CD4-positive, CD25-positive, alpha-beta regulatory T cell (primary cell): ENCODE results near the gene BLM. TPM values are rescaled to one million over a fixed set of nuclear protein-coding genes. Genes with fewer than 3 reads are reported as not detected.
A peak's percentile ranks its signal among the peaks of the same experiment; 100 is the strongest.
"Not testable (repeated sequence)": the region's sequence is repeated elsewhere in the genome, so short reads cannot be mapped to it uniquely, and the experiment has no call there.

ENCODE experiments used
- ATAC-seq, 2 donors: fragments of 150-1000 bp; cut with Tn5 transposase; one replicate each; pipeline ENCODE4 v1.10.0; 2021; ENCODE audit warnings: low read depth in 2 of 2, moderate number of reproducible peaks in 2 of 2, moderate library complexity in 1 of 2
- DNase-seq, 3 donors: peaks; one replicate each; pipeline versions ENCODE4 v3.0.0 to v3.0.0-alpha.2; 2012 to 2022; ENCODE audit warnings: mixed read lengths in 1 of 3
- H3K27ac ChIP-seq: one replicate; pipeline ENCODE4 v1.7.0; 2013; ENCODE audit warnings: mild to moderate bottlenecking, low read length; ENCODE audit not compliant: insufficient read depth, poor library complexity, severe bottlenecking
- H3K27me3 ChIP-seq: one replicate; pipeline ENCODE4 v1.7.0; 2013; ENCODE audit warnings: low read length; ENCODE audit not compliant: control insufficient read depth, insufficient read depth
- H3K36me3 ChIP-seq: one replicate; pipeline ENCODE4 v1.7.0; 2013; ENCODE audit warnings: mild to moderate bottlenecking, low read length, moderate library complexity; ENCODE audit not compliant: control insufficient read depth, insufficient read depth
- H3K4me1 ChIP-seq: 2 replicates; pipeline ENCODE4 v1.7.0; 2013; ENCODE audit warnings: mild to moderate bottlenecking, low read length; ENCODE audit not compliant: insufficient read depth, control insufficient read depth, poor library complexity, severe bottlenecking
- H3K4me3 ChIP-seq: one replicate; pipeline ENCODE4 v1.7.0; 2013; ENCODE audit warnings: low read depth, mild to moderate bottlenecking, low read length, moderate library complexity
- H3K9me3 ChIP-seq, 2 experiments: 1 replicate in 1 of 2; 2 replicates in 1 of 2; pipeline ENCODE4 v1.7.0; 2013; ENCODE audit warnings: low read length in 2 of 2, mild to moderate bottlenecking in 1 of 2, moderate library complexity in 1 of 2; ENCODE audit not compliant: control insufficient read depth in 2 of 2
- H3K27ac Mint-ChIP-seq, 3 donors: one replicate each; pipeline ENCODE4 v1.8.0; 2020 to 2022; ENCODE audit warnings: mild to moderate bottlenecking in 3 of 3, mixed read lengths in 3 of 3, moderate library complexity in 2 of 3
- H3K27me3 Mint-ChIP-seq: one replicate; pipeline ENCODE4 v1.8.0; 2022; ENCODE audit warnings: mild to moderate bottlenecking, mixed read lengths
- H3K36me3 Mint-ChIP-seq: one replicate; pipeline ENCODE4 v1.8.0; 2020; ENCODE audit warnings: mixed read lengths
- H3K4me1 Mint-ChIP-seq, 4 donors: one replicate each; pipeline ENCODE4 v1.8.0; 2020 to 2022; ENCODE audit warnings: mixed read lengths in 4 of 4, mild to moderate bottlenecking in 1 of 4
- H3K4me3 Mint-ChIP-seq, 4 donors: one replicate each; pipeline ENCODE4 v1.8.0; 2020 to 2022; ENCODE audit warnings: mild to moderate bottlenecking in 4 of 4, mixed read lengths in 4 of 4, moderate library complexity in 3 of 4
- H3K9me3 Mint-ChIP-seq, 7 donors: one replicate each; pipeline ENCODE4 v1.8.0; 2020 to 2022; ENCODE audit warnings: mixed read lengths in 7 of 7, mild to moderate bottlenecking in 3 of 7, moderate library complexity in 2 of 7
- polyA plus RNA-seq, 4 donors: library from polyadenylated mRNA; unstranded; fragments of 300-500 nt; fragmentation: Illumina TruSeq; gene quantifications; one replicate each; pipeline ENCODE4 v1.2.3, GENCODE V29; 2021
- total RNA-seq: library from RNA; stranded (reverse); gene quantifications from one replicate; pipeline ENCODE4 v1.2.3, GENCODE V29; 2022

The BLM gene
- total and polyA plus RNA-seq, 5 donors from 2014 or later, result 6.3 to 12.0 (median 7.0) TPM

DNA sequence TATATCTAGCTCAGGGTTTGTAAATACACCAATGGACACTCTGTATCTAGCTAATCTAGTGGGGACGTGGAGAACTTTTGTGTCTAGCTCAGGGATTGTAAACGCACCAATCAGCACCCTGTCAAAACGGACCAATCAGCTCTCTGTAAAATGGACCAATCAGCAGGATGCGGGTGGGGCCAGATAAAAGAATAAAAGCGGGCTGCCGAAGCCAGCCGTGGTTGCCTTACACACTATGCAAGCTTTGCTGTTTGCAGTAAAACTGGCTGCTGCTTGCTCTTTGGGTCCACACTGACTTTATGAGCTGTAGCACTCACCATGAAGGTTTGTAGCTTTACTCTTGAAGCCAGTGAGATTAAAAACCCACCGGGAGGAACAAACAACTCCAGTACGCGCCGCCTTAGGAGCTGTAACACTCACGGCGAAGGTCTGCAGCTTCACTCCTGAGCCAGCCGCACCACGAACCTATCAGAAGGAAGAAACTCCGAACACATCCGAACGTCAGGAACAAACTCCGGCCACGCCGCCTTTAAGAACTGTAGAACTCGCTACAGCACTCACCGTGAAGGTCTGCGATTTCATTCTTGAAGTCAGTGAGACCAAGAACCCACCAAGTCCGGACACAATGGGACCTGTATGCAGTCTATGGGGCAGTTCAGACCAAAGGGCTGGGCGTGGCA lies 109.2 kb downstream of the BLM start:
- H3K9me3 Mint-ChIP-seq, H3K36me3 ChIP-seq, H3K4me3 ChIP-seq, ATAC-seq, DNase-seq, H3K36me3 Mint-ChIP-seq, H3K4me1 ChIP-seq, H3K27ac ChIP-seq, H3K9me3 ChIP-seq, H3K27me3 ChIP-seq, H3K4me3 Mint-ChIP-seq: not testable (repeated sequence)
- Mint-ChIP-seq H3K27ac (peak overlapping the region in 1 of 3 donors; percentile 57), H3K4me1 (peaks cover 5 to 16% (median 12%) of the 10 kb centered on the region in 4 donors), H3K27me3 (peaks cover 13% of the 10 kb centered on the region)

DNA sequence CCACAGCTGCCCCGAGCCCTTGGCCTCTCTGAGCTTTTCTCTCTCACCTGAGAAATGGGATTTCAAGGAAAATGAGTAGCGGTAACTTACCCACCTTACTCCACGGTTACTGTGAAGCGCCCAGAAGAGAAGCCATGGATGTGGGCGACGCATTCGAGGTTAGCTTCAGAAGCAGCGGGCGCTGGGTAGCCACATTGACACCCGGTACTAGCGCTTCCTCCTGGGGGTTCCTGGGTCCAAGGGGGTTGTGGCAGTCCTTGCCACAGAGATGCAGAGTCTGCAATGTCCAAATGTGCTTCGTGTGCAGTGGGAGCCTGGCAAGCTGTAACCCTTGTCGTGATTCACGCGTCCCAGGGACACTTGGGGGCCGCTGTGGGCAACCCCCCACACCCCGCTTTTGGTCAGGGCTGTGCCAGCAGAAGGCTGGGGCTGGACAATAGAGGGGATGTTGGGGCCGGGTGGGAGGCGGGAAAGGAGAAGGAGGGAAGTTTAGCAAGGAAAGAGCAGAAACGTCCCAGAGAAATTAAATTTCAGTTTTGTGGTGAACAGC lies 109.8 kb downstream of the BLM start:
- Histone ChIP-seq H3K27me3 (no peaks in the 10 kb centered on the region), H3K9me3 (no peaks in the 10 kb centered on the region), H3K36me3 (no peaks in the 10 kb centered on the region), H3K27ac (no peak overlapping the region), H3K4me1 (peaks cover 6% of the 10 kb centered on the region), H3K4me3 (no peak overlapping the region)
- no peaks in the 10 kb centered on the region for H3K36me3 Mint-ChIP-seq
- no peak overlapping the region for H3K27ac Mint-ChIP-seq
- H3K4me1 Mint-ChIP-seq, result peaks cover 5 to 16% (median 12%) of the 10 kb centered on the region in 4 donors
- H3K9me3 Mint-ChIP-seq, result peaks cover 0 to 3% (median 0%) of the 10 kb centered on the region in 7 donors
- no peak overlapping the region for H3K4me3 Mint-ChIP-seq
- ATAC-seq (no peak), DNase-seq (no peak)
- H3K27me3 Mint-ChIP-seq, result peaks cover 7% of the 10 kb centered on the region

DNA sequence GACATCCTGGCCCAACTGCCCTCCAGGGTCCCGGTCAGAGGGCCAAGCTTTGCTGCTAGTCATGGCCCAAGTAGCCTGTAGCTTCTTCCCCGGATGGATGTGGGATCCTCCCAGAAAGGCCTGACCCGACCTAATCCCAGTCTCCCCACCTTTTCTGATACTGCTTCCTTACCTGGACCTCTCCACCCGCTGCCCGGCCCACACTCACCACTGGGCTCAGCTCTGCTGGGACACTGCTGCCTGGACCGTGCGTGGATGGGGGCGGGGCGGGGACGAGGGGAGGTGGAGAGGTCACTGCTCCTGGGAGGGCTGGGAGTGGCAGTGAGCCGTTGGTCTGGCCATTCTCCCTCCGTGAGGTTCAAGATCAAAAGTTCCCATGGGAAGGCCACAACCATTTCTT lies 111.0 kb downstream of the BLM start:
- peaks cover 6% of the 10 kb centered on the region for H3K27me3 Mint-ChIP-seq
- Histone ChIP-seq H3K27ac (no peak overlapping the region), H3K4me1 (peaks cover 6% of the 10 kb centered on the region), H3K36me3 (no peaks in the 10 kb centered on the region), H3K27me3 (no peaks in the 10 kb centered on the region), H3K4me3 (no peak overlapping the region), H3K9me3 (no peaks in the 10 kb centered on the region)
- H3K4me3 Mint-ChIP-seq, result no peak overlapping the region
- peaks cover 5 to 16% (median 12%) of the 10 kb centered on the region in 4 donors for H3K4me1 Mint-ChIP-seq
- H3K36me3 Mint-ChIP-seq, result no peaks in the 10 kb centered on the region
- peaks cover 0 to 3% (median 0%) of the 10 kb centered on the region in 7 donors for H3K9me3 Mint-ChIP-seq
- DNase-seq (no peak), ATAC-seq (no peak)
- no peak overlapping the region for H3K27ac Mint-ChIP-seq

DNA sequence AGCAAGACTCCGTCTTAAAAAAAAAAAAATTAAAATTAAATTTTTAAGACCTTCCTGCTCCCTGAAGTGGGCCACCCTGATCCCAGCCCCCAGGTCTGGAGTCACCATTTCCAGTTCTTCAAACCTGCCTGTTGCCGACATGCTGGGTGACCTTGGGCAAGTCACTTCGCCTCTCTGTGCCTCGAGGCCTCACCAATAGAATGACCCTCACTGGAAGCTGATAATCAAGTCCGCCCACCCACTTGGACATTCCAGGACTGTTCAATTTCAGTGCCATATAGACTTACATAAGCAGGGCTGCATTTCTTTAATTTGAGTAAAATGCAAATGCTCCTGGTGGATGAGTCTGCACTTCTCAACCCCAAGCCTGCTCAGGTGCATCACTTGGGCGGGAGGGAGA lies 112.0 kb downstream of the BLM start:
- H3K36me3 Mint-ChIP-seq, result no peaks in the 10 kb centered on the region
- Histone ChIP-seq H3K27me3 (no peaks in the 10 kb centered on the region), H3K27ac (no peak overlapping the region), H3K4me3 (no peak overlapping the region), H3K9me3 (no peaks in the 10 kb centered on the region), H3K36me3 (no peaks in the 10 kb centered on the region), H3K4me1 (peaks cover 6% of the 10 kb centered on the region)
- peaks cover 0 to 3% (median 0%) of the 10 kb centered on the region in 7 donors for H3K9me3 Mint-ChIP-seq
- peaks cover 6% of the 10 kb centered on the region for H3K27me3 Mint-ChIP-seq
- no peak for DNase-seq
- H3K27ac Mint-ChIP-seq, result no peak overlapping the region
- H3K4me1 Mint-ChIP-seq, result peaks cover 5 to 16% (median 12%) of the 10 kb centered on the region in 4 donors
- H3K4me3 Mint-ChIP-seq, result peak overlapping the region in 1 of 4 donors; percentile 35
- ATAC-seq, result no peak

DNA sequence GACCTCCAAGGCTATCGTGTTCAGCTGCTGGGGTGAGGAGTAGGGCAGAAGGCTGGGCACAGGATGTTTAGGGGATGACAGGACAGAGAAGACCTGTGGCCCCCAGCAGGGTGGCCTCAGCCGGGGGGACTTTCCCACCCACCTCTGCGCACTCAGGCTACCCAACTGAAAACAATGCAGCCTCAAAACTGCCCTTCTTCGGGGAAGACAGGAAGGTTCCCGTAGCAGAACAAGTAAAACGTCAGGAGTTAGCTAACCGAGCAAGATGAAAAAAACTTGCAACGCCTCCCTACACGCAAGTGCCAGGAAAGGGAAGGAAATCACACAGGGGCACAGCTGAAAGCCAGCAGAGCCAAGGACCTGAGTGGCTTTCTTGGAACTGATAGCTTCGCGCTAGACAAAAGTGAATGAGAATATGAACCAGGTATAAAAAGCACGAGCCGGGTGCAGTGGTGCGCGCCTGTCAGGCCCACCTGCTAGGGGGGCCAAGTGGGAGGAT lies 112.8 kb downstream of the BLM start:
- Mint-ChIP-seq H3K9me3 (peaks cover 0 to 3% (median 0%) of the 10 kb centered on the region in 7 donors), H3K4me1 (peaks cover 5 to 16% (median 12%) of the 10 kb centered on the region in 4 donors), H3K27ac (peak overlapping the region in 1 of 3 donors; percentile 79), H3K4me3 (peak overlapping the region in 2 of 4 donors; percentile 33 to 60), H3K36me3 (no peaks in the 10 kb centered on the region), H3K27me3 (no peaks in the 10 kb centered on the region)
- H3K4me3 ChIP-seq, result no peak overlapping the region
- no peaks in the 10 kb centered on the region for H3K36me3 ChIP-seq
- no peaks in the 10 kb centered on the region for H3K9me3 ChIP-seq
- DNase-seq, result peak in 1 of 3 donors; percentile 76
- peaks cover 6% of the 10 kb centered on the region for H3K4me1 ChIP-seq
- no peak overlapping the region for H3K27ac ChIP-seq
- no peaks in the 10 kb centered on the region for H3K27me3 ChIP-seq
- ATAC-seq, result peak; percentile 55 to 58

DNA sequence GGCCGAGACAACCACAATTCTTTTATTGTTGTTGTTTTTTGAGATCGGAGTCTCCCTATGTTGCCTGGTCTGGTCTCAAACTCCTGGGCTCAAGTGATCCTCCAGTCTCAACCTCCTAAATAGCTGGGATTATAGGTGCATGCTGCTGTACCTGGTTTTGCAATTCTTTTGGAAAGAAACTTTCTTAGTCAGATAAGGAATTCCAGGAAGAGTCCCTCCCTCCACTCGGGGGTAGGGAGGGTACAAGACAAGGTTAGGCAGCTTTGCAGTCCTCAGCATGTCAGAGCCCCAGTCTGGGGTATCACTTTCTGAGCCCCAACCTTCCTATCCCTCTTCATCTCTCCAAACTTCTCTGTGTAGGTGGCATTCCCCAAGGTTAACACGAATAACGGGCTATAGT lies 117.5 kb downstream of the BLM start:
- no peak overlapping the region for H3K27ac Mint-ChIP-seq

DNA sequence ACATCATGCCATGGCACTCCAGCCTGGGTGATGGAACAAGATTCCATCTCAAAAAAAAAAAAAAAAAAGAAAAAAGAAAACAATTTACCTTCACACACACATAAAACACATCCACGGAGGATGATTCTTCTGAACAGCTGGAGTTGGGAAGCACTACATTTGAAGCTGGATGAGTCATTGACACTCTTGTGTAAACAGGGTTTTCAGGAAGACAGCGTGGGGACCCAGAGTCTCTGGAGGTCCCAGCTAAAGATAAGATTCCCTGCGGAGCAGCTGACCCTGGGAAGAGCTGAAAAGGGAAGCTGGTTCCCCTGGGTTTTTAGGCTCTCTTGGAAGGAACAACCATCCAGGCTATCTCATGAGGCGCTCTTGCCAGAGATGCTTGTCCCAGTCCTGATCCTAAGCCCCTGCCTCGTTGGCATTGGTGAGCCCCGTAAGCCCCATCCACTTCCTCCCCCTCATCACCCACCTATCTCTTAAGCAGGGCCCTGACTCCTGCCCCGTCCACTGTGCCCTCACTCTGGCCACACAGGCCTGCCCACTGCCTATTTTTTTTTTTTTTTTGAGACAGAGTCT lies 119.2 kb downstream of the BLM start:
- no peak for DNase-seq
- Mint-ChIP-seq H3K27ac (peak overlapping the region in 1 of 3 donors; percentile 86), H3K27me3 (no peaks in the 10 kb centered on the region), H3K9me3 (no peaks in the 10 kb centered on the region), H3K4me3 (no peak overlapping the region), H3K36me3 (no peaks in the 10 kb centered on the region), H3K4me1 (peaks cover 0 to 30% (median 13%) of the 10 kb centered on the region in 4 donors)
- Histone ChIP-seq H3K36me3 (no peaks in the 10 kb centered on the region), H3K27me3 (no peaks in the 10 kb centered on the region), H3K4me3 (no peak overlapping the region), H3K9me3 (no peaks in the 10 kb centered on the region), H3K4me1 (peaks cover 21% of the 10 kb centered on the region), H3K27ac (no peak overlapping the region)
- no peak for ATAC-seq

More for the DNA sequence above, 117.5 kb downstream of the BLM start:
- Histone ChIP-seq H3K4me1 (peaks cover 27% of the 10 kb centered on the region), H3K36me3 (no peaks in the 10 kb centered on the region), H3K27me3 (no peaks in the 10 kb centered on the region), H3K9me3 (no peaks in the 10 kb centered on the region), H3K4me3 (no peak overlapping the region), H3K27ac (no peak overlapping the region)
- peaks cover 0 to 1% (median 0%) of the 10 kb centered on the region in 7 donors for H3K9me3 Mint-ChIP-seq
- H3K4me3 Mint-ChIP-seq, result no peak overlapping the region
- no peaks in the 10 kb centered on the region for H3K27me3 Mint-ChIP-seq
- H3K36me3 Mint-ChIP-seq, result no peaks in the 10 kb centered on the region
- ATAC-seq (no peak), DNase-seq (no peak)
- peaks cover 11 to 37% (median 19%) of the 10 kb centered on the region in 4 donors for H3K4me1 Mint-ChIP-seq
